Measurements from ENCODE around the gene ATP2A2. TPM values are rescaled to one million over a fixed set of nuclear protein-coding genes. Genes with fewer than 3 reads are reported as not detected.
A peak's percentile ranks its signal among the peaks of the same experiment; 100 is the strongest.
"Not testable (repeated sequence)": the region's sequence is repeated elsewhere in the genome, so short reads cannot be mapped to it uniquely, and the experiment has no call there.

Gene ATP2A2
- total RNA-seq, 1 donor from 2014 or later: 515 TPM

DNA sequence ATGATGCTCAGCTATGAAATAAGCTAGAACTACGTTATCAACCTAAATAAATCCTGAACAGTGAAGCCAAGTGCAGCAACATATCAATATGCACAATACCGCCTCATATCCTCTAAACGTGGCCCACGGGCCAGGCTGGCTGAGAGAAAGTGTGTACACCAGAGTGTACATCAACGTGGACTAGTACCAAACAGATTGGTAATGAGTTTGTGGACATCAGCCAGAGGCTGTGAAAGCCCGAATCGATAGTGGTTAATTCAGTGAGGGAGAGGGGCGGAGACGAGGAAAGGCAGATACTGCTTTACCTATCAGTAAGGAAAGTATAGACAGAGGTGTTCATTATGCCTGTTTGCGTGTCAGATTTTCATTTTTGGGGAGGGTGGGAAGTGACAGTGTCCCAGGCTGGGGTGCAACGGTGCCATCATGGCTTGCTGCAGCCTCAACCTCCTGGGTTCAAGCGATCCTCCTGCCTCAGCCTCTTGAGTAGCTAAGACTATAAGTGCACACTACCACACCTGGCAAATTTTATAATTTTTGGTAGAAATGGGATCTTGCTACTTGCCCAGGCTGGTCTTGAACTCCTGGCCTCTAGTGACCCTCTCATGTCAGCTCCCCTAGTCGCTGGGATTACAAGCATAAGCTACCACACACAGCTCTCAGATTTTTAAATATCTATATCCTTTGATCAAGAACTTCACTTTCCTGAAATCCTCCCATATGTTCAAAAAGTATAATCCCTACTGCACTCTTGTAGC lies 72.3 kb downstream of the ATP2A2 start:
- no peak overlapping the region for H3K4me3 ChIP-seq (ENCODE audit: low read length in 3 of 3)
- no peak overlapping the region for H3K27ac ChIP-seq (ENCODE audit: low read depth, low read length)
- H3K9me3 ChIP-seq (ENCODE audit: control insufficient read depth in 3 of 3, low read length in 3 of 3): no peaks in the 10 kb centered on the region
- peaks cover 23 to 26% (median 24%) of the 10 kb centered on the region in 3 donors for H3K36me3 ChIP-seq (ENCODE audit: control insufficient read depth in 3 of 3, insufficient read depth in 3 of 3, low read length in 3 of 3)
- H3K4me1 ChIP-seq (ENCODE audit: control insufficient read depth in 3 of 3, insufficient read depth in 3 of 3, low read length in 3 of 3): peaks cover 0 to 2% (median 0%) of the 10 kb centered on the region in 3 donors
- no peak overlapping the region for H3K9ac ChIP-seq (ENCODE audit: low read depth in 1 of 3, low read length in 3 of 3)
- H3K27me3 ChIP-seq (ENCODE audit: control insufficient read depth in 3 of 3, insufficient read depth in 3 of 3, low read length in 3 of 3): no peaks in the 10 kb centered on the region

- peaks cover 15 to 17% (median 15%) of the 10 kb centered on the region in 3 donors for H3K36me3 ChIP-seq (ENCODE audit: control insufficient read depth in 3 of 3, insufficient read depth in 3 of 3, low read length in 3 of 3)
- no peak overlapping the region for H3K27ac ChIP-seq (ENCODE audit: low read depth, low read length)
- no peaks in the 10 kb centered on the region for H3K27me3 ChIP-seq (ENCODE audit: control insufficient read depth in 3 of 3, insufficient read depth in 3 of 3, low read length in 3 of 3)
- H3K9me3 ChIP-seq (ENCODE audit: control insufficient read depth in 3 of 3, low read length in 3 of 3): no peaks in the 10 kb centered on the region
- no peak overlapping the region for H3K9ac ChIP-seq (ENCODE audit: low read depth in 1 of 3, low read length in 3 of 3)
- H3K4me1 ChIP-seq (ENCODE audit: control insufficient read depth in 3 of 3, insufficient read depth in 3 of 3, low read length in 3 of 3): peaks cover 0 to 2% (median 0%) of the 10 kb centered on the region in 3 donors
- no peak overlapping the region for H3K4me3 ChIP-seq (ENCODE audit: low read length in 3 of 3)
Observed at GRCh38 chr12:110354172-110354780, 73.2 kb downstream of the ATP2A2 start.

GRCh38 chr12:110355073-110355472 lies 74.0 kb downstream of the ATP2A2 start:
- no peak overlapping the region for H3K9ac ChIP-seq (ENCODE audit: low read depth in 1 of 3, low read length in 3 of 3)
- peaks cover 7 to 9% (median 9%) of the 10 kb centered on the region in 3 donors for H3K36me3 ChIP-seq (ENCODE audit: control insufficient read depth in 3 of 3, insufficient read depth in 3 of 3, low read length in 3 of 3)
- H3K27me3 ChIP-seq (ENCODE audit: control insufficient read depth in 3 of 3, insufficient read depth in 3 of 3, low read length in 3 of 3): no peaks in the 10 kb centered on the region
- H3K4me3 ChIP-seq (ENCODE audit: low read length in 3 of 3): no peak overlapping the region
- H3K9me3 ChIP-seq (ENCODE audit: control insufficient read depth in 3 of 3, low read length in 3 of 3): no peaks in the 10 kb centered on the region
- H3K27ac ChIP-seq (ENCODE audit: low read depth, low read length): no peak overlapping the region
- no peaks in the 10 kb centered on the region for H3K4me1 ChIP-seq (ENCODE audit: control insufficient read depth in 3 of 3, insufficient read depth in 3 of 3, low read length in 3 of 3)

GRCh38 chr12:110358384-110359097 lies 77.5 kb downstream of the ATP2A2 start:
- not testable (repeated sequence) for H3K27ac ChIP-seq (ENCODE audit: low read depth, low read length); H3K27me3 ChIP-seq (ENCODE audit: control insufficient read depth in 3 of 3, insufficient read depth in 3 of 3, low read length in 3 of 3); H3K4me1 ChIP-seq (ENCODE audit: control insufficient read depth in 3 of 3, insufficient read depth in 3 of 3, low read length in 3 of 3); H3K4me3 ChIP-seq (ENCODE audit: low read length in 3 of 3); H3K36me3 ChIP-seq (ENCODE audit: control insufficient read depth in 3 of 3, insufficient read depth in 3 of 3, low read length in 3 of 3); H3K9ac ChIP-seq (ENCODE audit: low read depth in 1 of 3, low read length in 3 of 3); H3K9me3 ChIP-seq (ENCODE audit: control insufficient read depth in 3 of 3, low read length in 3 of 3)

DNA sequence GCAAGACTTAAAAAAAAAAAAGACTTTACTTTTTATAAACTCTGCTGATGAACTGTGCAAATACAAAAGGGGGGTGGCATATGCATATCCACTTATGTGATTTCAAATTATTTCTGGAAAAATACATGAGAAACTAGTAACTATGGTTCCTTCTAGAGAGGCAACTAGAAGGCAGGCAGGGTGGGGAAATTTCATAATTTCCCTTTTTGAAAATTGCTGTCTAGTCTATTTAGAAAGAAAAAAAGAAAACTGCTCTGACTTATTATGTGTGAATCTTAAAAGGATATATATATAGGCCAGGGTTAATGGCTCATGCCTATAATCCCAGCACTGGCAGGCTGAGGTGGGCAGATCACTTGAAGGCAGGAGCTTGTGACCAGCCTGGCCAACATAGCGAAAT lies 80.2 kb downstream of the ATP2A2 start:
- Histone ChIP-seq H3K9ac (ENCODE audit: low read depth in 1 of 3, low read length in 3 of 3) (no peak overlapping the region), H3K9me3 (ENCODE audit: control insufficient read depth in 3 of 3, low read length in 3 of 3) (no peaks in the 10 kb centered on the region), H3K4me3 (ENCODE audit: low read length in 3 of 3) (no peak overlapping the region), H3K27me3 (ENCODE audit: control insufficient read depth in 3 of 3, insufficient read depth in 3 of 3, low read length in 3 of 3) (no peaks in the 10 kb centered on the region), H3K4me1 (ENCODE audit: control insufficient read depth in 3 of 3, insufficient read depth in 3 of 3, low read length in 3 of 3) (no peaks in the 10 kb centered on the region), H3K27ac (ENCODE audit: low read depth, low read length) (no peak overlapping the region), H3K36me3 (ENCODE audit: control insufficient read depth in 3 of 3, insufficient read depth in 3 of 3, low read length in 3 of 3) (no peaks in the 10 kb centered on the region)

DNA sequence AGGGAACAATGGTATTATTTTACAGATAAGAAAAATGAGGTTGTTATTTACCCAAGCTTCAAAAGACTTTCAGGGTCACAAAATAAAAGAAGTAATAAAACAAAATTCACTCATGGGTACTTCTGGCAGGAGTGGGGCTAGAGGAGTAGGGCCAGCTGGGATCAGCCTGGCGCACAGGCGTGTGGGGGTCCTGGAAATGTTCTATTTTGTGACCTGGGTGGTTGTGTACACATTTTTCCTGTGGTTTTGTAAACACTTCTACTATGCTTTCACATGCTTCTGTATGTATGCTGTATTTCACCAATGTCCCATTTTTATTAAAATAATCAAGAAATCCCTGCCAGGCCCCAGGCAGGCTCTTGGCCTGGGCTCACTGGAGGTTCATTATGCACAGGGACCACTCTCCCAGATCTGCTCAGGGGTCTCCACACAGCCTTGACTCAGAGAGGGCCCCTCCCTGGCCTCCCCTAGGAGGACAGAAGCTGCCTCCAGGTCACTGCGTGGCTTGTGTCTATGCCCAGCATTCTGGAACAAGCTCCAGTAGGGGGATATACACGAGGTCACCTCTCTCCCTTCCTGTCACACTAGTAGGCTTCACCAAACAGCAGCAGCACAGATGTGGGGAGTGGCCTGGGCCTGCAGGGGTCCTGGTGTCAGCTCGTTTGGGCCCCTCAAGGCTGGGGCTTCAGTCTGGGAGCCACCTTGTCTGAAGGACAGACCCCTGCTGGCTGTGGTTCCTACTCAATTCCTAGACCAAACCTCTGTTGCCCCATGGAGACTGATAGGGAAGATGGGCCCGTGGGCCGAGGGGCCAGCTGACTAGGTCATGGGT lies 84.7 kb downstream of the ATP2A2 start:
- H3K9me3 ChIP-seq (ENCODE audit: control insufficient read depth in 3 of 3, low read length in 3 of 3): no peaks in the 10 kb centered on the region
- H3K9ac ChIP-seq (ENCODE audit: low read depth in 1 of 3, low read length in 3 of 3): no peak overlapping the region
- H3K36me3 ChIP-seq (ENCODE audit: control insufficient read depth in 3 of 3, insufficient read depth in 3 of 3, low read length in 3 of 3): peaks cover 5 to 6% (median 5%) of the 10 kb centered on the region in 3 donors
- peaks cover 3 to 6% (median 4%) of the 10 kb centered on the region in 3 donors for H3K4me1 ChIP-seq (ENCODE audit: control insufficient read depth in 3 of 3, insufficient read depth in 3 of 3, low read length in 3 of 3)
- H3K27me3 ChIP-seq (ENCODE audit: control insufficient read depth in 3 of 3, insufficient read depth in 3 of 3, low read length in 3 of 3): no peaks in the 10 kb centered on the region
- H3K27ac ChIP-seq (ENCODE audit: low read depth, low read length): no peak overlapping the region
- no peak overlapping the region for H3K4me3 ChIP-seq (ENCODE audit: low read length in 3 of 3)

GRCh38 chr12:110366321-110367142 lies 85.5 kb downstream of the ATP2A2 start:
- peaks cover 7 to 8% (median 8%) of the 10 kb centered on the region in 3 donors for H3K36me3 ChIP-seq (ENCODE audit: control insufficient read depth in 3 of 3, insufficient read depth in 3 of 3, low read length in 3 of 3)
- peak overlapping the region; percentile 23 for H3K27ac ChIP-seq (ENCODE audit: low read depth, low read length)
- peaks cover 3 to 12% (median 9%) of the 10 kb centered on the region in 3 donors for H3K4me1 ChIP-seq (ENCODE audit: control insufficient read depth in 3 of 3, insufficient read depth in 3 of 3, low read length in 3 of 3)
- no peaks in the 10 kb centered on the region for H3K9me3 ChIP-seq (ENCODE audit: control insufficient read depth in 3 of 3, low read length in 3 of 3)
- H3K9ac ChIP-seq (ENCODE audit: low read depth in 1 of 3, low read length in 3 of 3): no peak overlapping the region
- H3K27me3 ChIP-seq (ENCODE audit: control insufficient read depth in 3 of 3, insufficient read depth in 3 of 3, low read length in 3 of 3): no peaks in the 10 kb centered on the region
- no peak overlapping the region for H3K4me3 ChIP-seq (ENCODE audit: low read length in 3 of 3)

- Histone ChIP-seq H3K9ac (ENCODE audit: low read depth in 1 of 3, low read length in 3 of 3) (no peak overlapping the region), H3K4me1 (ENCODE audit: control insufficient read depth in 3 of 3, insufficient read depth in 3 of 3, low read length in 3 of 3) (peaks cover 7 to 16% (median 14%) of the 10 kb centered on the region in 3 donors), H3K9me3 (ENCODE audit: control insufficient read depth in 3 of 3, low read length in 3 of 3) (no peaks in the 10 kb centered on the region), H3K4me3 (ENCODE audit: low read length in 3 of 3) (no peak overlapping the region), H3K36me3 (ENCODE audit: control insufficient read depth in 3 of 3, insufficient read depth in 3 of 3, low read length in 3 of 3) (peaks cover 10 to 16% (median 15%) of the 10 kb centered on the region in 3 donors), H3K27me3 (ENCODE audit: control insufficient read depth in 3 of 3, insufficient read depth in 3 of 3, low read length in 3 of 3) (no peaks in the 10 kb centered on the region), H3K27ac (ENCODE audit: low read depth, low read length) (peak overlapping the region; percentile 23)
Observed at GRCh38 chr12:110367181-110367864, 86.3 kb downstream of the ATP2A2 start.
